ENCODE data around the gene RASEF. TPM values are rescaled to one million over a fixed set of nuclear protein-coding genes. Genes with fewer than 3 reads are reported as not detected.

The RASEF gene
- total RNA-seq, 4 donors from 2014 or later = 0.16 to 0.82 (median 0.41) TPM; not detected in 1

- in situ Hi-C loops (cut with MboI; ENCODE audit: low sequenced_read_pairs in 4 of 4) = no loop called here
- H3K27ac ChIP-seq = no peak overlapping the region
- intact Hi-C loops (cut with DNase I; ENCODE audit: low total_unique reads) = no loop called here
- H3K36me3 ChIP-seq = no peaks in the 10 kb centered on the region
- H3K9me3 ChIP-seq = no peaks in the 10 kb centered on the region
- H3K27me3 ChIP-seq = no peaks in the 10 kb centered on the region
- no peak overlapping the region for H3K4me3 ChIP-seq
- no peak for ATAC-seq
- no peaks in the 10 kb centered on the region for H3K4me1 ChIP-seq
- no peak for TF ChIP-seq CTCF (IDR thresholded peaks at IDR 0.05 in 4 of 5, conservative IDR thresholded peaks at IDR 0.05 in 1 of 5)
- TF ChIP-seq POLR2A (IDR thresholded peaks at IDR 0.05) = no peak
- DNase-seq = no peak
Observed at GRCh38 chr9:82993856-82994605, 68.9 kb downstream of the RASEF start.

GRCh38 chr9:82991671-82992070 lies 71.3 kb downstream of the RASEF start:
- in situ Hi-C loops (cut with MboI; ENCODE audit: low sequenced_read_pairs in 4 of 4) (no loop called here), intact Hi-C loops (cut with DNase I; ENCODE audit: low total_unique reads) (no loop called here)
- no peak overlapping the region for H3K27ac ChIP-seq
- no peaks in the 10 kb centered on the region for H3K9me3 ChIP-seq
- no peaks in the 10 kb centered on the region for H3K36me3 ChIP-seq
- no peak for ATAC-seq
- TF ChIP-seq POLR2A (IDR thresholded peaks at IDR 0.05) (no peak), CTCF (IDR thresholded peaks at IDR 0.05 in 4 of 5, conservative IDR thresholded peaks at IDR 0.05 in 1 of 5) (no peak)
- H3K4me3 ChIP-seq = no peak overlapping the region
- DNase-seq = no peak
- no peaks in the 10 kb centered on the region for H3K4me1 ChIP-seq
- no peaks in the 10 kb centered on the region for H3K27me3 ChIP-seq

- Histone ChIP-seq H3K27me3 (no peaks in the 10 kb centered on the region), H3K4me3 (no peak overlapping the region), H3K4me1 (no peaks in the 10 kb centered on the region), H3K9me3 (no peaks in the 10 kb centered on the region), H3K27ac (no peak overlapping the region), H3K36me3 (no peaks in the 10 kb centered on the region)
- DNase-seq (no peak), ATAC-seq (no peak)
- TF ChIP-seq POLR2A (IDR thresholded peaks at IDR 0.05) = no peak
- intact Hi-C loops (cut with DNase I; ENCODE audit: low total_unique reads) (no loop called here), in situ Hi-C loops (cut with MboI; ENCODE audit: low sequenced_read_pairs in 4 of 4) (no loop called here)
Observed at GRCh38 chr9:82989929-82990328, 73.0 kb downstream of the RASEF start.

- Histone ChIP-seq H3K4me1 (no peaks in the 10 kb centered on the region), H3K27ac (no peak overlapping the region), H3K27me3 (no peaks in the 10 kb centered on the region), H3K36me3 (no peaks in the 10 kb centered on the region), H3K9me3 (no peaks in the 10 kb centered on the region), H3K4me3 (no peak overlapping the region)
- intact Hi-C loops (cut with DNase I; ENCODE audit: low total_unique reads) = no loop called here
- DNase-seq = no peak
- no peak for ATAC-seq
- TF ChIP-seq POLR2A (IDR thresholded peaks at IDR 0.05) (no peak), CTCF (IDR thresholded peaks at IDR 0.05 in 4 of 5, conservative IDR thresholded peaks at IDR 0.05 in 1 of 5) (no peak)
- in situ Hi-C loops (cut with MboI; ENCODE audit: low sequenced_read_pairs in 4 of 4) = no loop called here
Observed at GRCh38 chr9:82988488-82988887, 74.5 kb downstream of the RASEF start.

GRCh38 chr9:82987370-82988189 lies 75.4 kb downstream of the RASEF start:
- in situ Hi-C loops (cut with MboI; ENCODE audit: low sequenced_read_pairs in 4 of 4) = no loop called here
- intact Hi-C loops (cut with DNase I; ENCODE audit: low total_unique reads) = no loop called here
- no peak for DNase-seq
- no peak for ATAC-seq
- Histone ChIP-seq H3K36me3 (no peaks in the 10 kb centered on the region), H3K4me3 (no peak overlapping the region), H3K27ac (no peak overlapping the region), H3K4me1 (no peaks in the 10 kb centered on the region), H3K27me3 (no peaks in the 10 kb centered on the region), H3K9me3 (no peaks in the 10 kb centered on the region)
- TF ChIP-seq POLR2A (IDR thresholded peaks at IDR 0.05) (no peak), CTCF (IDR thresholded peaks at IDR 0.05 in 4 of 5, conservative IDR thresholded peaks at IDR 0.05 in 1 of 5) (no peak)
